WTC11 (cell line): Measurements from ENCODE around the gene PLA2G2D. TPM values are rescaled to one million over a fixed set of nuclear protein-coding genes. Genes with fewer than 3 reads are reported as not detected.

Experiments used
- ATAC-seq: fragments of 200-7000 bp; cut with Tn5 transposase; 2 replicates; pipeline ENCODE4 v1.10.0; 2021; ENCODE audit warnings: mild to moderate bottlenecking, moderate library complexity
- CTCF ChIA-PET: fragments of 300-600 bp; sonication (Branson Sonifier 250); formaldehyde crosslinking; loops from one replicate; lab custom pipeline; 2021; ENCODE audit warnings: antibody characterized with exemption; lab: Charles Lee
- POLR2A ChIA-PET: fragments of 350-600 bp; sonication (Branson Sonifier 250); formaldehyde crosslinking; loops from one replicate; lab custom pipeline; 2021; ENCODE audit warnings: antibody characterized with exemption; lab: Charles Lee
- DNase-seq: peaks from one replicate; pipeline ENCODE4 v3.0.0; 2021; ENCODE audit warnings: low spot score
- H3K27ac Mint-ChIP-seq: 2 replicates; pipeline ENCODE4 v1.8.0; 2021; ENCODE audit warnings: mixed read lengths
- H3K27me3 Mint-ChIP-seq: 2 replicates; pipeline ENCODE4 v1.8.0; 2021; ENCODE audit warnings: low read depth, mild to moderate bottlenecking, moderate library complexity, mixed read lengths
- H3K36me3 Mint-ChIP-seq: 2 replicates; pipeline ENCODE4 v1.8.0; 2021; ENCODE audit warnings: mixed read lengths
- H3K4me1 Mint-ChIP-seq: 2 replicates; pipeline ENCODE4 v1.8.0; 2022; ENCODE audit warnings: mixed read lengths
- H3K4me3 Mint-ChIP-seq: 2 replicates; pipeline ENCODE4 v1.8.0; 2021; ENCODE audit warnings: mild to moderate bottlenecking, moderate library complexity, mixed read lengths
- H3K9me3 Mint-ChIP-seq: 2 replicates; pipeline ENCODE4 v1.8.0; 2021; ENCODE audit warnings: mixed read lengths
- ATF1 ChIP-seq: sonication (generic); formaldehyde crosslinking; IDR thresholded peaks from 2 replicates; pipeline ENCODE4 v1.8.1; 2023; ENCODE audit warnings: mild to moderate bottlenecking, moderate library complexity, missing genetic modification reagents
- ESRRA ChIP-seq: sonication (generic); formaldehyde crosslinking; IDR thresholded peaks from 2 replicates; pipeline ENCODE4 v1.8.1; 2022; ENCODE audit warnings: mild to moderate bottlenecking, missing genetic modification reagents, borderline replicate concordance
- FOXJ3 ChIP-seq: sonication (generic); formaldehyde crosslinking; IDR thresholded peaks from 2 replicates; pipeline ENCODE4 v1.9.0; 2021; ENCODE audit warnings: missing genetic modification reagents, mild to moderate bottlenecking, borderline replicate concordance
- IRF1 ChIP-seq: sonication (generic); formaldehyde crosslinking; IDR thresholded peaks from 2 replicates; pipeline ENCODE4 v1.8.0; 2023; ENCODE audit warnings: missing genetic modification reagents
- JUN ChIP-seq: sonication (generic); formaldehyde crosslinking; IDR thresholded peaks from 2 replicates; pipeline ENCODE4 v1.8.0; 2023; ENCODE audit warnings: mild to moderate bottlenecking, missing genetic modification reagents
- MAX ChIP-seq: sonication (generic); formaldehyde crosslinking; IDR thresholded peaks from 2 replicates; pipeline ENCODE4 v1.8.0; 2022; ENCODE audit warnings: mild to moderate bottlenecking, missing genetic modification reagents
- NR1H2 ChIP-seq: sonication (generic); formaldehyde crosslinking; IDR thresholded peaks from 2 replicates; pipeline ENCODE4 v1.9.0; 2021; ENCODE audit warnings: mild to moderate bottlenecking, moderate library complexity, missing genetic modification reagents
- RORB ChIP-seq: fragments of 250-450 bp; sonication (Bioruptor Pico); IDR thresholded peaks from 2 replicates; pipeline ENCODE4 v1.9.0; 2021; ENCODE audit warnings: mild to moderate bottlenecking
- TEAD4 ChIP-seq: sonication (generic); formaldehyde crosslinking; IDR thresholded peaks from 2 replicates; pipeline ENCODE4 v1.8.0; 2022; ENCODE audit warnings: mild to moderate bottlenecking, missing genetic modification reagents
- ZNF121 ChIP-seq: sonication (generic); formaldehyde crosslinking; IDR thresholded peaks from 2 replicates; pipeline ENCODE4 v1.8.0; 2023; ENCODE audit warnings: missing genetic modification reagents
- ZNF263 ChIP-seq: sonication (generic); formaldehyde crosslinking; IDR thresholded peaks from 2 replicates; pipeline ENCODE4 v1.8.1; 2022; ENCODE audit warnings: low read depth, mild to moderate bottlenecking, moderate library complexity, missing genetic modification reagents
- ZNF512 ChIP-seq: sonication (generic); formaldehyde crosslinking; IDR thresholded peaks from 2 replicates; pipeline ENCODE4 v1.8.1; 2022; ENCODE audit warnings: missing genetic modification reagents, borderline replicate concordance
- ZNF671 ChIP-seq: fragments of 250-450 bp; sonication (Bioruptor Pico); IDR thresholded peaks from 2 replicates; pipeline ENCODE4 v1.8.0; 2021; ENCODE audit warnings: mild to moderate bottlenecking
- total RNA-seq: library from RNA; stranded (reverse); gene quantifications from 3 replicates; pipeline ENCODE4 v1.2.3, GENCODE V29; 2021
- TF ChIP-seq, protein P1 (sequence below): fragments of 250-450 bp; sonication (Bioruptor Pico); IDR thresholded peaks from 2 replicates; pipeline ENCODE4 v1.8.0; 2021; ENCODE audit warnings: mild to moderate bottlenecking
- TF ChIP-seq, protein P2 (sequence below): sonication (generic); formaldehyde crosslinking; IDR thresholded peaks from 2 replicates; pipeline ENCODE4 v1.8.1; 2023; ENCODE audit warnings: mild to moderate bottlenecking, missing genetic modification reagents
- TF ChIP-seq, protein P3 (sequence below): fragments of 250-450 bp; sonication (Bioruptor Pico); IDR thresholded peaks from 2 replicates; pipeline ENCODE4 v1.9.0; 2021; ENCODE audit warnings: mild to moderate bottlenecking
- TF ChIP-seq, protein P4 (sequence below): sonication (generic); formaldehyde crosslinking; IDR thresholded peaks from 2 replicates; pipeline ENCODE4 v1.8.0; 2022; ENCODE audit warnings: missing genetic modification reagents

The PLA2G2D gene
- total RNA-seq, 1 experiment from 2014 or later, result not detected

- TF ChIP-seq IRF1 (CRISPR knock-in tag), result no peak
- TF ChIP-seq ZNF512, result no peak
- TF ChIP-seq FOXJ3 (CRISPR knock-in tag), result no peak
- TF ChIP-seq NR1H2 (CRISPR knock-in tag), result no peak
- TF ChIP-seq JUN (CRISPR knock-in tag), result no peak
- TF ChIP-seq, protein P1, sequence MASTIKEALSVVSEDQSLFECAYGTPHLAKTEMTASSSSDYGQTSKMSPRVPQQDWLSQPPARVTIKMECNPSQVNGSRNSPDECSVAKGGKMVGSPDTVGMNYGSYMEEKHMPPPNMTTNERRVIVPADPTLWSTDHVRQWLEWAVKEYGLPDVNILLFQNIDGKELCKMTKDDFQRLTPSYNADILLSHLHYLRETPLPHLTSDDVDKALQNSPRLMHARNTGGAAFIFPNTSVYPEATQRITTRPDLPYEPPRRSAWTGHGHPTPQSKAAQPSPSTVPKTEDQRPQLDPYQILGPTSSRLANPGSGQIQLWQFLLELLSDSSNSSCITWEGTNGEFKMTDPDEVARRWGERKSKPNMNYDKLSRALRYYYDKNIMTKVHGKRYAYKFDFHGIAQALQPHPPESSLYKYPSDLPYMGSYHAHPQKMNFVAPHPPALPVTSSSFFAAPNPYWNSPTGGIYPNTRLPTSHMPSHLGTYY, result no peak
Observed at GRCh38 chr1:20123722-20124455, 4.6 kb upstream of the PLA2G2D start (continued).

GRCh38 chr1:20120796-20121195 is 1.5 kb upstream of the PLA2G2D start:
- Mint-ChIP-seq H3K27me3 (no peaks in the 10 kb centered on the region; the same call in 1 of the 2 replicates), H3K4me3 (no peak overlapping the region), H3K4me1 (no peaks in the 10 kb centered on the region), H3K9me3 (no peaks in the 10 kb centered on the region), H3K27ac (no peak overlapping the region), H3K36me3 (no peaks in the 10 kb centered on the region)
- ChIA-PET CTCF (interaction anchor here (0.9 kb wide), 1 partner anchor 19 kb away, joined by 3 read pairs; no protein-coding TSS in a partner anchor), POLR2A (no interaction called here)
- DNase-seq (no peak), ATAC-seq (no peak)
- no peak for TF ChIP-seq ESRRA (CRISPR knock-in tag)
- no peak for TF ChIP-seq ZNF512
- TF ChIP-seq ZNF263 (CRISPR knock-in tag), result no peak
- TF ChIP-seq, protein P2, sequence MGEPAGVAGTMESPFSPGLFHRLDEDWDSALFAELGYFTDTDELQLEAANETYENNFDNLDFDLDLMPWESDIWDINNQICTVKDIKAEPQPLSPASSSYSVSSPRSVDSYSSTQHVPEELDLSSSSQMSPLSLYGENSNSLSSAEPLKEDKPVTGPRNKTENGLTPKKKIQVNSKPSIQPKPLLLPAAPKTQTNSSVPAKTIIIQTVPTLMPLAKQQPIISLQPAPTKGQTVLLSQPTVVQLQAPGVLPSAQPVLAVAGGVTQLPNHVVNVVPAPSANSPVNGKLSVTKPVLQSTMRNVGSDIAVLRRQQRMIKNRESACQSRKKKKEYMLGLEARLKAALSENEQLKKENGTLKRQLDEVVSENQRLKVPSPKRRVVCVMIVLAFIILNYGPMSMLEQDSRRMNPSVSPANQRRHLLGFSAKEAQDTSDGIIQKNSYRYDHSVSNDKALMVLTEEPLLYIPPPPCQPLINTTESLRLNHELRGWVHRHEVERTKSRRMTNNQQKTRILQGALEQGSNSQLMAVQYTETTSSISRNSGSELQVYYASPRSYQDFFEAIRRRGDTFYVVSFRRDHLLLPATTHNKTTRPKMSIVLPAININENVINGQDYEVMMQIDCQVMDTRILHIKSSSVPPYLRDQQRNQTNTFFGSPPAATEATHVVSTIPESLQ (CRISPR knock-in tag), result no peak
- TF ChIP-seq, protein P1, result no peak
- TF ChIP-seq RORB, result no peak
- no peak for TF ChIP-seq MAX
- TF ChIP-seq, protein P3, sequence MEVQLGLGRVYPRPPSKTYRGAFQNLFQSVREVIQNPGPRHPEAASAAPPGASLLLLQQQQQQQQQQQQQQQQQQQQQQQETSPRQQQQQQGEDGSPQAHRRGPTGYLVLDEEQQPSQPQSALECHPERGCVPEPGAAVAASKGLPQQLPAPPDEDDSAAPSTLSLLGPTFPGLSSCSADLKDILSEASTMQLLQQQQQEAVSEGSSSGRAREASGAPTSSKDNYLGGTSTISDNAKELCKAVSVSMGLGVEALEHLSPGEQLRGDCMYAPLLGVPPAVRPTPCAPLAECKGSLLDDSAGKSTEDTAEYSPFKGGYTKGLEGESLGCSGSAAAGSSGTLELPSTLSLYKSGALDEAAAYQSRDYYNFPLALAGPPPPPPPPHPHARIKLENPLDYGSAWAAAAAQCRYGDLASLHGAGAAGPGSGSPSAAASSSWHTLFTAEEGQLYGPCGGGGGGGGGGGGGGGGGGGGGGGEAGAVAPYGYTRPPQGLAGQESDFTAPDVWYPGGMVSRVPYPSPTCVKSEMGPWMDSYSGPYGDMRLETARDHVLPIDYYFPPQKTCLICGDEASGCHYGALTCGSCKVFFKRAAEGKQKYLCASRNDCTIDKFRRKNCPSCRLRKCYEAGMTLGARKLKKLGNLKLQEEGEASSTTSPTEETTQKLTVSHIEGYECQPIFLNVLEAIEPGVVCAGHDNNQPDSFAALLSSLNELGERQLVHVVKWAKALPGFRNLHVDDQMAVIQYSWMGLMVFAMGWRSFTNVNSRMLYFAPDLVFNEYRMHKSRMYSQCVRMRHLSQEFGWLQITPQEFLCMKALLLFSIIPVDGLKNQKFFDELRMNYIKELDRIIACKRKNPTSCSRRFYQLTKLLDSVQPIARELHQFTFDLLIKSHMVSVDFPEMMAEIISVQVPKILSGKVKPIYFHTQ (CRISPR knock-in tag), result no peak
- TF ChIP-seq, protein P4, sequence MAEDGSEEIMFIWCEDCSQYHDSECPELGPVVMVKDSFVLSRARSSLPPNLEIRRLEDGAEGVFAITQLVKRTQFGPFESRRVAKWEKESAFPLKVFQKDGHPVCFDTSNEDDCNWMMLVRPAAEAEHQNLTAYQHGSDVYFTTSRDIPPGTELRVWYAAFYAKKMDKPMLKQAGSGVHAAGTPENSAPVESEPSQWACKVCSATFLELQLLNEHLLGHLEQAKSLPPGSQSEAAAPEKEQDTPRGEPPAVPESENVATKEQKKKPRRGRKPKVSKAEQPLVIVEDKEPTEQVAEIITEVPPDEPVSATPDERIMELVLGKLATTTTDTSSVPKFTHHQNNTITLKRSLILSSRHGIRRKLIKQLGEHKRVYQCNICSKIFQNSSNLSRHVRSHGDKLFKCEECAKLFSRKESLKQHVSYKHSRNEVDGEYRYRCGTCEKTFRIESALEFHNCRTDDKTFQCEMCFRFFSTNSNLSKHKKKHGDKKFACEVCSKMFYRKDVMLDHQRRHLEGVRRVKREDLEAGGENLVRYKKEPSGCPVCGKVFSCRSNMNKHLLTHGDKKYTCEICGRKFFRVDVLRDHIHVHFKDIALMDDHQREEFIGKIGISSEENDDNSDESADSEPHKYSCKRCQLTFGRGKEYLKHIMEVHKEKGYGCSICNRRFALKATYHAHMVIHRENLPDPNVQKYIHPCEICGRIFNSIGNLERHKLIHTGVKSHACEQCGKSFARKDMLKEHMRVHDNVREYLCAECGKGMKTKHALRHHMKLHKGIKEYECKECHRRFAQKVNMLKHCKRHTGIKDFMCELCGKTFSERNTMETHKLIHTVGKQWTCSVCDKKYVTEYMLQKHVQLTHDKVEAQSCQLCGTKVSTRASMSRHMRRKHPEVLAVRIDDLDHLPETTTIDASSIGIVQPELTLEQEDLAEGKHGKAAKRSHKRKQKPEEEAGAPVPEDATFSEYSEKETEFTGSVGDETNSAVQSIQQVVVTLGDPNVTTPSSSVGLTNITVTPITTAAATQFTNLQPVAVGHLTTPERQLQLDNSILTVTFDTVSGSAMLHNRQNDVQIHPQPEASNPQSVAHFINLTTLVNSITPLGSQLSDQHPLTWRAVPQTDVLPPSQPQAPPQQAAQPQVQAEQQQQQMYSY, result no peak
- no peak for TF ChIP-seq TEAD4 (CRISPR knock-in tag)
- no peak for TF ChIP-seq ATF1 (CRISPR knock-in tag)
- TF ChIP-seq ZNF121, result no peak
- no peak for TF ChIP-seq ZNF671 (CRISPR knock-in tag)
- TF ChIP-seq JUN (CRISPR knock-in tag), result no peak
